NOMO-1 (cell line): Measurements from ENCODE around the gene PCK2.

Experiments
- DNase-seq, 2 experiments: peaks; one replicate each; lab custom pipeline; 2025; ENCODE audit not compliant: unreplicated experiment in 2 of 2; lab: John Stamatoyannopoulos, UW

The PCK2 gene

DNA sequence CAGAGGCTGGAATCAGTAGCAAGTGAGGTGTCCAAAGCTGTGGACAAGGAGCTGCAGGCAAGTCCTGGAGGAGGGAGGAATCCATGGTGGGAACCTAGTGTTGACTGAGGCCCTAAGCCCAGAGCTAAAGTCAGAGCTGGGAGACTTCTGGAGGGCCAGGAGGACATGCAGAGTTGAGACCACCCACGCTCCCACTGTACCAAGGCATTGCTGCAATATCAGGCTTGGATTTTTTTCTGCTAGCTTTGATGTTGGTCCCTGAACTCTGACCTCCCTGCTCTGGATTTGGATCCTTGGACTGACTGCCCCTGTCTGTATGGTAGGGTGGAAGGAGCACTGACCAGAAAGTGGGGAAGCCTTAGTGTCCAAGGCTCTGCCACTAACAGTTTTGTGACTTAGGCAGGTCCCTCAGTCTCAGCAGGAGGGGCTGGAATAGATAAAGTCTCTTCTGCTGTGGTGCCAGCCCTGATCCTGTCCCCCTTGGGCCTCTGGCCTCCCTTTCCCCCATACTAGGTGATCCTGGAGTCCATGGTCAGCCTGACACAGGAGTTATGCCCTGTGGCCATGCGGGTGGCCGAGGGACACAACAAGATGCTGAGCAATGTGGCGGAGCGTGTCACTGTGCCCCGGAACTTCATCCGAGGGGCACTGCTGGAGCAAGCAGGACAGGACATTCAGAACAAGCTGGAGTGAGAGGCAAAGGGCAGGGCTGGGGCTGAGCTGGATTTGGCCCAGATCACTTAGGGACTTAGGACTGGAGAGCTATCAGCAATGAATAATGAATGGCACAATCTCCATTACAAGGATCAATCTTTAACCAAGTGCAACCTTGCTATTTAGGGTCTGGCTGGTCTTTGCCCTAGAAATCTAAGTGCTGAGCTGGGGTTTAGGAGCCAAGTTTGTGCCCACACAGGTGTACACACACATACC lies 32.9 kb upstream of the PCK2 start:
- no peak for DNase-seq

DNA sequence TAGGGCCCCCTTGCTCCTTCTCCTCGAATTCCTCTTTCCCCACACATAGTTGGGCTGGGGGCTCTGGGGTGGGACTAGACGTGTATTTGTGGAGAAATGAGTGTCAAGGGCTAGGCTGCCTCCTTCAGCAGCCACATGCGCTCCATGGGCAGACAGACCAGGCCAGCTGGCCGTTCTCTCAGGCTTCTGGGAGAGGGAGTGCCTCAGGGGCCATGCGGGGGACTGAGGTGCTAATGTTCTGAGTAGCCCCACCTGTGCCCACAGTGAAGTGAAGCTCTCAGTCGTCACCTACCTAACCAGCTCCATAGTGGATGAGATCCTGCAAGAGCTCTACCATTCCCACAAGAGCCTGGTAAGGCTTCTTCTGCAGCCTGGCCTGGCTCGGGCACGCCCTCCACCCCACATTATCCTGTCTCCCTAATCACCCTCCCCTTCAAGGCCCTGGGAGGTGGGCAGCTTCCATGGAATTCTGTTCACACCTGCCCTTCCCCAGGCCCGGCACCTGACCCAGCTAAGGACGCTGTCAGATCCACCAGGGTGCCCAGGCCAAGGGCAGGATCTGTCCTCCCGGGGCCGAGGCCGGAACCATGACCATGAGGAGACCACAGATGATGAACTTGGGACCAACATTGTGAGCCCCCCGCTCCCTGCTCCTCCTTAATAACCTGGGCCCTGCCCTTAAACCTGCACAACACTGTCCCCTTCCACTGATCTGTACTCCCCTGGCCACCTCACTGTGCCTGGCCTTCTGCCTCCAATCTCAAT lies 31.7 kb upstream of the PCK2 start:
- DNase-seq = no peak

DNA sequence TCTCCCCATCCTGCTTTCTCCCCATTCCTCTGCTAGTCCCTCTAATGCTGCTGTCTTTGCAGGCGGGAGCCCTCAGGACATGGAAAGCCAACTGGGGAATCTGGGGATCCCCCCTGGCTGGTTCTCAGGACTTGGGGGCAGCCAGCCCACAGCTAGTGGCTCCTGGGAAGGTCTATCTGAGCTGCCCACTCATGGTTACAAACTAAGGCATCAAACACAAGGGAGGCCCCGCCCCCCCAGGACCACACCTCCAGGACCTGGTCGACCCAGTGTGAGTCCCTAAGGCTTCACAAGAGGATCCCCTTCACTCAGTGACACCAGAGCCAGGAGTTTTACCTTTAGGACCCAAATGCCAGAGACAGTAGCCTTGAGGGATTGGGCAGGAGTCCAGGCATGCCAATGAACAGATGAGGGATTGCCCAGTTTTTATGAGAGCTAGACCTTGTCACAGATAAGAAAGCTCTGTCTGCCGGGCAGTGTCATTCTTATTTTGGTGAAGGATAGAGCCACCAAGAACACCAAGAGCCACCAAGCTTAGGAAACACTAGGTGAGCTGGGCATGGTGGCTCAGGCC lies 30.8 kb upstream of the PCK2 start:
- DNase-seq = no peak

DNA sequence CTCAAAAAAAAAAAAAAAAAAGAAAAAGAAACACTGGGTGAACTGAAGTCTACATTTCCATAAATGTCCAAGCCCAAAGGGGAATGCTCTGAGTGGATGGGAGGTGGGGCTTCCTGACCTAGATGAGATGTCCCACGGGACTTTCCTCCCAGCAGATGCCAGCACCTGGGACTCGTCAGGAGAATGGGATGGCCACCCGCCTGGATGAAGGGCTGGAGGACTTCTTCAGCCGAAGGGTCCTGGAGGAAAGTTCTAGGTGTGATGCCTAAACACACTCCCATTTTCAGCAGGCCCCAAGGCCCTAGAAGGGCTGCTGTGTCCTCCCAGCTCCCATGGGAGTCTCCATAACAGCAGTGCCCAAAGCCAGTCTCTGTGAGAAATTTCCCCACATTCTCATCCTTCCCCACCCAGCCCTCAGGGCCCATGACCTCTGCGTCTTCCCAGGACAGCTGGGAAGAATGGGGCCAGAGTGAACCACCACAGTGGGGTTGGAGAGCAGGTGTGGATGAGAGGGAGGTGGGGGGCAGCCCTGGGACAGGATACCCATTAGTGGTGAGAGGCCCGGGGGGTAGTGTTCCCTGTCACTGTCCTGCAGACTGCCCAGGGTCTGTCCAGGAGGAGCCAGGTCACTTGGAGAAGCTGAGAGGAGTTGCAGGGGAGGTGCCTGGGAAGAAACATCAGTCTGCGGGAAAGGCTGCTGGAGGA lies 29.9 kb upstream of the PCK2 start:
- DNase-seq = no peak

DNA sequence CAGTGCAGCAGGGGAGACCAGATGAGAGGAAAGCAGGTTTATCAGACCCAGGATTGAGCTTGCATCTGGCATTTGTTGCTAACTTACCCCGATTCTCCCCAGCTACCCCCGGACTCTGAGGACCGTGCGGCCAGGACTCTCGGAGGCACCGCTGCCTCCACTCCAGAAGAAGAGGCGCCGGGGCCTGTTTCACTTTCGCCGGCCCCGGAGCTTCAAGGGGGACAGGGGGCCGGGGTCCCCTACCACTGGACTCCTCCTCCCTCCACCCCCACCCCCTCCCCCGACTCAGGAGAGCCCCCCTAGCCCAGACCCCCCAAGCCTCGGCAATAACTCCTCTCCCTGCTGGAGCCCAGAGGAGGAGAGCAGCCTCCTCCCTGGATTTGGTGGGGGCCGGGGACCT lies 29.3 kb upstream of the PCK2 start:
- DNase-seq = no peak

DNA sequence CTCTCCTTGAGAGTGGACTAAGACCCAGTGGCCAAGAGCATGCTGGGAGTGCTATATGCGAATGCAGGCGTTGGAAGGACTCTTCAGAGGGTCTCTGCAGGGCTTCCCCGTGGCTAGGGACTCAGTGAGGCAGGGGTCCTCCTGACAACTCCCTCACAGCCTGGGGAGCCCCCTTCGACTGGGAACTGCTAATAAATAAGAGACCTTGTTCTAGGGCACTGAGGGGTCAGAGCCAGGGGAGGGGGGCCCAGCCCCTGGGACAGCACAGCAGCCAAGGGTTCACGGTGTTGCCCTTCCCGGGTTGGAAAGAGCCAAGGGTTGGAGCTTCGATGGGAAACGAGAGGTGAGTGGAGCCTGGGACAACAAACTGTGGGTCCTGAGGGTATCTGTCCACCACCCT lies 28.7 kb upstream of the PCK2 start:
- no peak for DNase-seq

DNA sequence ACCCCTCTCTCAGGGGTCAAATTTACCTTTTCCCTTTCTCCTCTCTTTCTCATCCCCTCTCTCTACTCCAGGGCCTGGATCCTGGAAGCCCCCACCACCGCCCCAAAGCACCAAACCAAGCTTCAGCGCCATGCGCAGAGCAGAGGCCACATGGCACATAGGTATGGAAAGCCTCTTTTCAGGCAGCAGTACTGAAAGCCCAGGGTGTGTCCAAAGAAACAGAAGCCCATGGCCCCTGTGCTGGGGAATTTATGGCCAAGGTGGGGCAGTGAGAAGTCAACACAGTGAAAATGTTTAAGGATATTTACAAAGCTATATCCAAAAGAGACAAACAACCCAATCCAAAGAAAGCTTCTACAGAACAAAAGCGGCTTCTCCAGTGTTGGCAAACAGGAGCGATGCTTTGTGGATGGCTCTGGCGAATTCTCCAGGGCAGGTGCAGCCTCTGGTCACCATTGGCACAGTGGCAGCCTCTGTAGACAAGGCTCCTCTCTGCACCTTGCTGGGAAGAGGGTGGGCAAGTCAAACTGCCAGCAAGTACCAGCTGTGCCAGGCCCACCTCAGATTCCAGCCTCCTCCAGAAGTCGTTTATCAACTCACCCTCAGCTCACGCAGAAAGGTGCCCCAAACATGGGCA lies 27.5 kb upstream of the PCK2 start:
- no peak for DNase-seq

DNA sequence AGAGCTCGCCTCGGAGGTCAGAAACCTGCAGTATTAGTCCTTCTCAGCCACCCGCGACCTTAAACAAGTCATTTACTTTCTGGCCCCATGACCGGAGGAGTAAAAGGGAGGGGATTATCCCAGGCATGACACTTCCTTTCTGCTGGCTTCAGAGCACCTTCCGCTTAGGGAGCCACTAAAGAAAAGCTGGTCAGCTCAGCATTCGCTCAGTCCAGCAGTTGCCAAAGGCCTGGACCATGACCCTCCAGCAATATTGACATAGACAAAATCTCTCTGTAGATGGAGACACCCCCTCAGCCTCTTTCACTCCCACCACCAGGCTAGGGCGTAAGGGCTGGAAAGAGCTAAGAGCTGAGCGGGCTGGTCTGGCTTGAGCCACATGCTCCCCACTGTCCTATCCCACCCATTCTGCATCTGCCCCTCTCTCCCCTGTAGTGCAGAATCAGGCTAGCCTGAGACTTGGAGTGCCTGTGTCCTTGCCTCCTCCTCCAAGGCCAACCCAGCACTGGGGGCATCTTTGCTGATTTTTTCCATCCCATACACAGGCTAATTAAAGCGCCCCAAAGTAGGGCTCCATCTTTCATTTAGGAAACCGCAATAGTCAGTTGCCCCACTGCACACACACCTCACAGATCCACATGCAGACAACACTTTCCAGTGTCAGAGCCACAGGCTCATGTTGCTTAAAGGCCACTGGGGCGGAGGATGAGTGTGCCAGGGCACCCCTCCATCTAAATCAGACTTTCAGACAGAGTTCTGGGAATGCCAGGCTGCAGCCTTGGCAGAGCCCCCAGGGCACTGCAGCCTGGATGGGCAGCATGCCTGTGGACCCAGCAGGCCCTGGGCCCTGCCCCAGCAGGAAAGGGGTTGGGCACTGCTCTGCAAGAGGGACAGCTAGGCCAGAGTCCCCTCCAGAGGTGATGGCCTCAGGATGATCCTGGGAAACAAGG lies 26.7 kb upstream of the PCK2 start:
- DNase-seq = no peak

DNA sequence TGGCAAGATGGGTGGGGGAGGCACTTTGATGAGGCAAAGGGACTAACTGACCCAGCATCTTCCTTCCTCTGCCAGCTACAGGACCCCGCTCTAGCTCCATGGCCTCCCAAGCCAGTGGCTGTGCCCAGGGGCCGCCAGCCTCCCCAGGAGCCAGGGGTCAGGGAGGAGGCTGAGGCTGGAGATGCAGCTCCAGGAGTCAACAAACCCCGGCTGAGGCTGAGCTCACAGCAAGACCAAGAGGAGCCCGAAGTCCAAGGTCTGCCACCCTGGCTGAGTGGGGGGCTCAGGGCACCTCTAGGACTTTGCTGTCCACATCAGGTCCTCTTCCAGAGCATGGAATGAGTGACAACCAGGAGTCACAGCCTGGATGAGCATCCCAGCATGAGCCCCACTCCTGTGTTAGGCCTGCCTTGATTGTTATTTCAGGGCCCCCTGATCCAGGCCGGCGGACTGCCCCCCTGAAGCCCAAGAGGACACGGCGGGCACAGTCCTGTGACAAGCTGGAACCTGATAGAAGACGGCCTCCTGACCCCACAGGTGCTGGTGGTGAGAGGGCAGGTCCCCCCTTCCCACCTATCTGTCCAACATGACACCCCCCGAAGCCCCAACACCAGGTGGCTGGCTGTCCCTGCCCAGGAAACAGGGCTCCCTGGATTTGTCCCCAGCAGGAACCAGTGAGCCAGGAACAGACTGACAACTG lies 25.2 kb upstream of the PCK2 start:
- DNase-seq = no peak

DNA sequence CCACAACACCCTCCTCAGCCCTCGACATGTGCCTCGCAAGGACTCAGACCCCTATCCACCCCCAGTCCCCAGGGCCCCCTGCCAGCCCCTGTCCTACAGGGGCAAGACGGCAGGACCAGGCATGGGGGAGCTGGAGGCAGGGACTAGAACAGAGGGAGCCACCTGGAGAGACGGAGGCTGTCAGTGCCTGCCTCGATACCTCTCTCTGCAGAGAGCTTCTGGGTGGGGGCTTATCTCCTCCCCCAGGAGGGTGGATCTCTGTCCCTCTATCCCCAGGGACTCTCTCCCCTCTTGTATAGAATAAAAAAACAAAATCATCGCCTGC lies 24.7 kb upstream of the PCK2 start:
- no peak for DNase-seq

DNA sequence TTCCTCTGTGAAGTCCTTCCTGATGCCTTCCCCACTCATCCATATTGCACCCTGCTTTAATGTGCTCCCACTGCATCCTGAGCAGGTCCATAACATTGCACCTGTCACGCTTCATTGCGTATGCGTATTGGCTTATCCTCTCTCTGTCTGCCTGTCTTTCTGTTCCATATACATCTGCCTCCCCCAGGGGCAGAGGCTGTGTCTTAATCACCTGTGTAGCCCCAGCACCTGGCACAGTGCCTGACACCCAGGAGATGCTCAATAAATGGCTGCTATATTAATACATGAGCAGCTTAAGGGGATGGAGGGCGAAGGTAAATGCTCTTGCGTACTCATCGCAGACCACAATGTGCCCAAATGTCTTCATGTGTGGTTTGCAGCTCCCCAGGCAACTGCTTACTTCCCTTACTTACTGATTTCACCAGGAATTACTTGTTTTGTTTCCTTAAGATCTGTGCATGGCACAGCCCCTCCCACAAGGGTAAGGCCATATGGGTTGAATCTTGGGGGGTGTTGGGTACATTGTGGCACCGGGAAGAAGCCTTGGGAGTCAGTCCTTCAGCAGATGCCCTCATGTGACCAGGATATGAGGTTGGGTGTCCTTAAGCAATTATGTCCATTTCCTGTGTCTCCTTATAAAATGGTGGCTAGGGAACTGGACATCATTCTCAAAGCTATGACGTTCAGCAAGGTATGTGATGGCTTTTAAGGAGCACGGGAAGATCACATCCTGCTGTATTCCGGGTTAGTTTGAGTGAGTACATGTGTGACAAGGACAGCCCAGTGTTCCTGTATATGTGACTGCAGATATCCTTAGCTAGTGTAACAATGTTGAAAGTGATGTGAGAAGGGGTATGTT lies 23.6 kb upstream of the PCK2 start:
- peak; percentile 7 to 24 for DNase-seq

DNA sequence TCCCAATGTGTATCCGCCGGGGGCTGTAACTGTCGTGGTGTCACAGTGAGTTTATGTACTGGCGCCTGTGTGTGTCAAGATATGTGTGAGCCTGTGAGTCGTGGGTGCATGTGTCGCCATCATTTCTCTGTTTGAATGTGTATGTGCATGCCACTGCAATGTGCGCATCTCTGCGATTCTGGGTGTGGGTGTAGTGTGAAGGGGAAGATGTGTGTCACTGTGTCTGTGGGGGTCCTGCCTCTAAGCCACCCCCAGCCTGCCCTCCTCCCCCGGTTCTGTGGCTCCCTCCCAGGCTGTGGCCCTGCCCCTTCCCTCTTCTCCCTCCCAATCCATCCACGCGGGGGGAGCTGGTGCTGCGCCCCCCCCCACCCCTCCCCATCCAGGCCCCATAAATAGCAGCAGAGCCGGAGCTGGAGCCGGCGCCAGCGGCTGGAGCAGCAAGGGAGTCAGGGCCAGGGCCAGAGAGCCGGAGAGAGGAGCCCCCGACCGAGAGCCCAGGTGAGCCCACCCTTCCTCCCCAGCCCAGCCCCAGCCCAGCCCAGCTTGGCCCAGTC lies 22.9 kb upstream of the PCK2 start, which contains the start of gene CPNE6:
Gene CPNE6, plus strand, starts transcription at position 419 of the 554 bp plus-strand sequence. CDS start 1,375 bp downstream, outside the sequence.
- no peak for DNase-seq

DNA sequence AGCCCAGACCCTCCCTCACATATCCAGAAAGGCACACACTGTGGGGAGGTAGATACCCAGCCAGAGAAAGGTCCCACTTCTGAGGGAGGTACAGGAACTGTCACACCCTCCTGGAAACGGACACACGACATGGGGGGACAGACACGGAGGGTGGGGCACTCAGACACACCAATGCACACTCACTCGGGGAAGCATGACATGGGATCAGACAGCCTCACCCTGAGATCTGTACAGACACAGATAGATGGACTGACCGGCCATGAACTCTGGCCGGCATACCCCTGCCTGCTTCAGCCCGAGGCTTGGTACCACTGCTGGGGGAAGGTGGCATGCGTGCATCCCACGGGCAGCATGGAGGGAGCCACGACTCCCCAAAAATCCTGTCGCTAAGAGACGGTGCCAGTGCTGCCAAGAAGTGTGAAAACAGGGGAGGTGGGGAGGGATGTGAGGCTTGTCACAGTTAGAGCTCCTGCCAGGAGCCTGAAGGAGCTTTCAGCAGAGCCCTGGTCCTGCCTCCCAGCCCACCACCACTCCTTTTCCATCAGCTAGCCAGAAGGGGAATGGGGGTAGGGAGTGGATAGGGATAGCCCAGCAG lies 22.2 kb upstream of the PCK2 start:
- no peak for DNase-seq

DNA sequence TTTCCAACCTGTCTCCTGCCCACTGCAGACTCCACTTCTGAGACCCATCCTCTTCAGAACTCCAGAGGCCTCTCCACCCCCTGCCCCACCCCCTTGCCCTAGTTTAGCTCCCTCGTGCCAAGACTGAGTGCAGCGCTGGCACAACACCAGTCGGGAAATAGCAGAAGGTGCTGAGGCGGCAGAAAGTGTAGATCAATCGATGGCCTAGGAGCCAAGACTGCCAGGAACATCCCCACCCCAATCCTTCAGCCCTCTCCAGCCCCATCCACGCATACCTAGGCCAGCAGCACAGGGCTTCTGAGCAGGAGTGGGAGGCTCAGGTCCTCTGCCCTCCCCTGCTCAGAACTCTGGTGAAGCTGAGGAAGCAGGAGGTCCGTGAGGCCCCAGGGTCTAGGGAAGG lies 21.7 kb upstream of the PCK2 start:
- DNase-seq = no peak

DNA sequence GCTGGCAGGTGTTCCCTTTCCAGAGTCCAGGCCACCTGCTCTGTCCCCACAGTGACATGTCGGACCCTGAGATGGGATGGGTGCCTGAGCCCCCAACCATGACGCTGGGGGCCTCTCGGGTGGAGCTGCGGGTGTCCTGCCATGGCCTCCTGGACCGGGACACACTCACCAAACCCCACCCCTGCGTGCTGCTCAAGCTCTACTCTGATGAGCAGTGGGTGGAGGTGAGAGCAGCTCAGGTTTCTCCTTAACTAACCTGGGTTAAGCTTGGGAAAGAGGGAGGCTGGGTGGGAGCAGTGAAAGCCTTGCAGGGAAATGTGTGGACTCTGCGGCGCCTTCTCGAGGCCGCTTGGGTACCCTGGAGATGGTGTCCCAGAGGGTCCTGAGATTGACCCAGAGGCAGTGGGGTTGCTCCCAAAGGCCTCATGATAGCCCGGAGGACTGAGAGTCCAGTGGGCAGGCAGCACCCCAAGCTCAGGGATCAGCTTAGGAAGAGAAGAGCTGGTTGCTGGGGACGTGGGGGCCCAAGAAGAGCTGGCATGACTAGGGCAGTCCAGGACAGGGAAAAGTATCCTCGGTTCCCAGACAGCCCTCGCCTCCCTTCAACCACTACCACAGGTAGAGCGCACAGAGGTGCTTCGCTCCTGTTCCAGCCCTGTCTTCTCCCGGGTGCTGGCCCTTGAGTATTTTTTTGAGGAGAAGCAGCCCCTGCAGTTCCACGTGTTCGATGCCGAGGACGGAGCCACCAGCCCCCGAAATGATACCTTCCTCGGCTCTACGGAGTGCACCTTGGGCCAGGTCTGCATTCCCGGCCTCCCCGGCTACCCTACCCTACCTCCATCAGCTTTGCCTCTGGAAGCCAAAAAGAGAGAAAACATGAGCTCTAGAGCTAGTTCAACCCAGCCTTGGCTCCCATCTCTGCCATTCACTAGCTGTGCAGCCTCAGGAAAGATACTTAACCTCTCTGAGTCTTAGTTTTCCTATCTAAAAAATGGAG lies 20.9 kb upstream of the PCK2 start:
- DNase-seq = no peak
